Measurements from ENCODE around the gene WDR43.

DNA sequence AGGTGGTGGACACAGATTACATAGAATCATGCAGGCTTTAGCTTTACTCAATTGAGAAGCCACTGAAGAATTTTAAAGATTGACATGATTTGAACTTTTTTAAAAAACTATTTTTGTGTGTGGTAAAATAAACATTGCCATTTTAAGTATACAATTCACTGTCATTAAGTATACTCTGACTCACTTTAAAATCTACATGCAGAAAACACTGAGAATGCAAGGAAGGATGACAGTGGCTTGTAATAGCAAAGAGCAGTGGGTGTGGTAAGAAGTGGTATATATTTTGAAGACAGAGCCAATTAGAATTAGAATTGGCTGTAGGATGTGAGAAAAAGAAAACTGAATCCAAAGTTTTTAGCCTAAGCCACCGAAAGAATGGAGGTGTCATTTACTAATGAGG, 39.3 kb upstream of the WDR43 start:
- TF ChIP-seq POLR2A (IDR thresholded peaks at IDR 0.05) (no peak), CTCF (IDR thresholded peaks at IDR 0.05) (no peak), POLR2AphosphoS5 (IDR thresholded peaks at IDR 0.05) (no peak)

Measured in sigmoid colon (tissue), 4 donors.